ENCODE results near the gene BICRA. TPM values are rescaled to one million over a fixed set of nuclear protein-coding genes. Genes with fewer than 3 reads are reported as not detected.
A peak's percentile ranks its signal among the peaks of the same experiment; 100 is the strongest.

The BICRA gene
- total RNA-seq, 1 donor from 2014 or later, result 7.8 TPM

GRCh38 chr19:47679922-47680857, 71.3 kb downstream of the BICRA start:
- Histone ChIP-seq H3K9me3 (replicated peaks) (no peaks in the 10 kb centered on the region), H3K27ac (replicated peaks) (no peak overlapping the region), H3K4me3 (no peak overlapping the region), H3K36me3 (peaks cover 59% of the 10 kb centered on the region), H3K4me1 (no peaks in the 10 kb centered on the region), H3K27me3 (ENCODE audit: low read depth) (no peaks in the 10 kb centered on the region)
- TF ChIP-seq CTCF (IDR thresholded peaks at IDR 0.05; ENCODE audit: borderline replicate concordance), result no peak
- intact Hi-C loops (cut with micrococcal nuclease), result no loop called here
- DNase-seq, result no peak

GRCh38 chr19:47680858-47681332, 72.0 kb downstream of the BICRA start:
- H3K4me3 ChIP-seq, result no peak overlapping the region
- no peak for TF ChIP-seq CTCF (IDR thresholded peaks at IDR 0.05; ENCODE audit: borderline replicate concordance)
- H3K27ac ChIP-seq (replicated peaks), result peak overlapping the region; percentile 36
- intact Hi-C loops (cut with micrococcal nuclease), result no loop called here
- no peaks in the 10 kb centered on the region for H3K27me3 ChIP-seq (ENCODE audit: low read depth)
- no peaks in the 10 kb centered on the region for H3K9me3 ChIP-seq (replicated peaks)
- peaks cover 52% of the 10 kb centered on the region for H3K36me3 ChIP-seq
- H3K4me1 ChIP-seq, result no peaks in the 10 kb centered on the region
- DNase-seq, result no peak

GRCh38 chr19:47681388-47681787, 72.5 kb downstream of the BICRA start:
- TF ChIP-seq CTCF (IDR thresholded peaks at IDR 0.05; ENCODE audit: borderline replicate concordance), result no peak
- intact Hi-C loops (cut with micrococcal nuclease), result no loop called here
- Histone ChIP-seq H3K27ac (replicated peaks) (peak overlapping the region; percentile 36), H3K36me3 (peaks cover 52% of the 10 kb centered on the region), H3K27me3 (ENCODE audit: low read depth) (no peaks in the 10 kb centered on the region), H3K4me3 (no peak overlapping the region), H3K9me3 (replicated peaks) (no peaks in the 10 kb centered on the region), H3K4me1 (no peaks in the 10 kb centered on the region)
- no peak for DNase-seq

GRCh38 chr19:47681936-47682335, 73.0 kb downstream of the BICRA start:
- no peak for DNase-seq
- no peaks in the 10 kb centered on the region for H3K4me1 ChIP-seq
- H3K27me3 ChIP-seq (ENCODE audit: low read depth), result no peaks in the 10 kb centered on the region
- intact Hi-C loops (cut with micrococcal nuclease), result no loop called here
- peaks cover 52% of the 10 kb centered on the region for H3K36me3 ChIP-seq
- H3K4me3 ChIP-seq, result no peak overlapping the region
- H3K27ac ChIP-seq (replicated peaks), result peak overlapping the region; percentile 36
- no peaks in the 10 kb centered on the region for H3K9me3 ChIP-seq (replicated peaks)
- no peak for TF ChIP-seq CTCF (IDR thresholded peaks at IDR 0.05; ENCODE audit: borderline replicate concordance)

- Histone ChIP-seq H3K36me3 (peaks cover 42% of the 10 kb centered on the region), H3K4me1 (no peaks in the 10 kb centered on the region), H3K27me3 (ENCODE audit: low read depth) (no peaks in the 10 kb centered on the region), H3K27ac (replicated peaks) (peak overlapping the region; percentile 50), H3K4me3 (no peak overlapping the region), H3K9me3 (replicated peaks) (no peaks in the 10 kb centered on the region)
- no peak for TF ChIP-seq CTCF (IDR thresholded peaks at IDR 0.05; ENCODE audit: borderline replicate concordance)
- no peak for DNase-seq
- intact Hi-C loops (cut with micrococcal nuclease), result no loop called here
These were observed 74.0 kb downstream of the BICRA start for GRCh38 chr19:47682939-47683338.

Data from left ventricle myocardium inferior (tissue), 1 donor.